Fibroblast of lung (primary cell): ENCODE measurements around the gene ADAMTSL1. TPM values are rescaled to one million over a fixed set of nuclear protein-coding genes. Genes with fewer than 3 reads are reported as not detected.

Experiments used
- DNase-seq, 2 donors: peaks; one replicate each; pipeline versions ENCODE4 v3.0.0 to v3.0.0-alpha.2; 2010; ENCODE audit warnings: low read depth in 2 of 2
- H2AFZ ChIP-seq: 2 replicates; pipeline ENCODE4 v1.5.1; 2012; ENCODE audit warnings: low read length, control low read depth, inconsistent platforms
- H3K27ac ChIP-seq: 2 replicates; pipeline ENCODE4 v1.5.1; 2011; ENCODE audit warnings: low read length, control low read depth; ENCODE audit not compliant: insufficient read depth
- H3K27me3 ChIP-seq: 2 replicates; pipeline ENCODE4 v1.5.1; 2011; ENCODE audit warnings: mild to moderate bottlenecking, low read length; ENCODE audit not compliant: control insufficient read depth, insufficient read depth
- H3K36me3 ChIP-seq: 2 replicates; pipeline ENCODE4 v1.5.1; 2011; ENCODE audit warnings: low read length; ENCODE audit not compliant: control insufficient read depth, insufficient read depth
- H3K4me1 ChIP-seq: 2 replicates; pipeline ENCODE4 v1.5.1; 2011; ENCODE audit warnings: low read length; ENCODE audit not compliant: control insufficient read depth, insufficient read depth; ENCODE audit errors: extremely low read depth
- H3K4me2 ChIP-seq: 2 replicates; pipeline ENCODE4 v1.5.1; 2011; ENCODE audit warnings: low read length, control low read depth; ENCODE audit not compliant: insufficient read depth; ENCODE audit errors: extremely low read depth
- H3K4me3 ChIP-seq, 4 experiments: fragments of 200-600 bp in 1 of 4; sonication (generic) in 1 of 4; replicated peaks in 1 of 4; 2 replicates each; pipeline ENCODE4 v1.5.1; 2011 to 2016; ENCODE audit warnings: low read length in 4 of 4, low read depth in 3 of 4, mild to moderate bottlenecking in 3 of 4, control low read depth in 2 of 4, inconsistent platforms in 1 of 4, mixed read lengths in 1 of 4; ENCODE audit not compliant: insufficient read depth in 1 of 4; ENCODE audit errors: control extremely low read depth in 1 of 4
- H3K79me2 ChIP-seq: 2 replicates; pipeline ENCODE4 v1.5.1; 2012; ENCODE audit warnings: mild to moderate bottlenecking, low read length, inconsistent platforms; ENCODE audit not compliant: control insufficient read depth, insufficient read depth
- H3K9ac ChIP-seq: 2 replicates; pipeline ENCODE4 v1.5.1; 2011; ENCODE audit warnings: mild to moderate bottlenecking, low read length, control low read depth; ENCODE audit not compliant: insufficient read depth
- H3K9me3 ChIP-seq: 2 replicates; pipeline ENCODE4 v1.5.1; 2012; ENCODE audit warnings: low read depth, low read length; ENCODE audit not compliant: control insufficient read depth, insufficient read depth
- H4K20me1 ChIP-seq: 2 replicates; pipeline ENCODE4 v1.5.1; 2011; ENCODE audit warnings: low read length; ENCODE audit not compliant: control insufficient read depth, insufficient read depth; ENCODE audit errors: extremely low read depth
- CTCF ChIP-seq, 2 donors: IDR thresholded peaks in 1 of 2; conservative IDR thresholded peaks in 1 of 2; 1 replicate in 1 of 2; 2 replicates in 1 of 2; pipeline ENCODE4 v1.5.1; 2011 to 2012; ENCODE audit warnings: low read length in 2 of 2, control low read depth in 1 of 2, inconsistent platforms in 1 of 2, low read depth in 1 of 2, mild to moderate bottlenecking in 1 of 2
- EZH2 ChIP-seq: IDR thresholded peaks from 2 replicates; pipeline ENCODE4 v1.5.1; 2012; ENCODE audit warnings: low read length, control low read depth, mild to moderate bottlenecking; ENCODE audit errors: missing control alignments
- polyA plus RNA-seq, 2 donors: library from polyadenylated mRNA; depleted of rRNA in 1 of 2; stranded (reverse) in 1 of 2; unstranded in 1 of 2; fragments of >200 nt; gene quantifications; 2 replicates each; pipeline ENCODE4 v1.2.1, GENCODE V29; 2011 to 2012; ENCODE audit warnings: missing spikeins in 1 of 2
- total RNA-seq: library from RNA; depleted of rRNA; stranded (reverse); fragments of >200 nt; gene quantifications from 2 replicates; pipeline ENCODE4 v1.2.1, GENCODE V29; 2014

The ADAMTSL1 gene
- total and polyA plus RNA-seq, 2 donors (not counting 1 experiment from before 2014, with no cell fraction given): 19.3 to 27.9 TPM

- Histone ChIP-seq H3K9me3 (no peaks in the 10 kb centered on the region), H3K9ac (no peak overlapping the region), H3K4me3 (no peak overlapping the region), H3K27ac (no peak overlapping the region), H3K27me3 (no peaks in the 10 kb centered on the region), H3K4me1 (no peaks in the 10 kb centered on the region), H4K20me1 (no peaks in the 10 kb centered on the region), H3K36me3 (peaks cover 3% of the 10 kb centered on the region), H3K79me2 (no peaks in the 10 kb centered on the region), H3K4me2 (no peak overlapping the region), H2AFZ (no peak overlapping the region)
- TF ChIP-seq CTCF (conservative IDR thresholded peaks at IDR 0.05 in 1 of 2, IDR thresholded peaks at IDR 0.05 in 1 of 2; ENCODE audit: low read depth in 1 of 2, low read length in 2 of 2): no peak
- no peak for TF ChIP-seq EZH2
- no peak for DNase-seq
Observed at GRCh38 chr9:18771763-18772162, 297.8 kb downstream of the ADAMTSL1 start.

GRCh38 chr9:18775241-18775640 is 301.3 kb downstream of the ADAMTSL1 start:
- H3K27ac ChIP-seq: no peak overlapping the region
- H3K79me2 ChIP-seq: no peaks in the 10 kb centered on the region
- H3K4me2 ChIP-seq: no peak overlapping the region
- H3K36me3 ChIP-seq: peaks cover 11% of the 10 kb centered on the region
- H2AFZ ChIP-seq: no peak overlapping the region
- TF ChIP-seq CTCF (conservative IDR thresholded peaks at IDR 0.05 in 1 of 2, IDR thresholded peaks at IDR 0.05 in 1 of 2; ENCODE audit: low read depth in 1 of 2, low read length in 2 of 2) (no peak), EZH2 (no peak)
- H4K20me1 ChIP-seq: no peaks in the 10 kb centered on the region
- H3K27me3 ChIP-seq: no peaks in the 10 kb centered on the region
- no peaks in the 10 kb centered on the region for H3K4me1 ChIP-seq
- H3K9me3 ChIP-seq: no peaks in the 10 kb centered on the region
- H3K4me3 ChIP-seq: no peak overlapping the region
- DNase-seq: no peak
- H3K9ac ChIP-seq: no peak overlapping the region

- Histone ChIP-seq H3K27me3 (no peaks in the 10 kb centered on the region), H3K9ac (no peak overlapping the region), H2AFZ (no peak overlapping the region), H4K20me1 (no peaks in the 10 kb centered on the region), H3K79me2 (no peaks in the 10 kb centered on the region), H3K4me2 (no peak overlapping the region), H3K9me3 (no peaks in the 10 kb centered on the region), H3K36me3 (peaks cover 11% of the 10 kb centered on the region), H3K4me3 (no peak overlapping the region), H3K4me1 (no peaks in the 10 kb centered on the region), H3K27ac (no peak overlapping the region)
- TF ChIP-seq CTCF (conservative IDR thresholded peaks at IDR 0.05 in 1 of 2, IDR thresholded peaks at IDR 0.05 in 1 of 2; ENCODE audit: low read depth in 1 of 2, low read length in 2 of 2): no peak
- no peak for TF ChIP-seq EZH2
- DNase-seq: no peak
Observed at GRCh38 chr9:18775930-18776329, 302.0 kb downstream of the ADAMTSL1 start.
